Endometrial microvascular endothelial cells (primary cell): ENCODE measurements around the gene YTHDC1. TPM values are rescaled to one million over a fixed set of nuclear protein-coding genes. Genes with fewer than 3 reads are reported as not detected.
"Not testable (repeated sequence)": the region's sequence is repeated elsewhere in the genome, so short reads cannot be mapped to it uniquely, and the experiment has no call there.

Experiments used
- in situ Hi-C: cut with HindIII; loops from 2 replicates; pipeline ENCODE4 v1.10.0; 2017; ENCODE audit warnings: low sequenced_read_pairs, low pct_unique_long_range_greater_than_20kb; ENCODE audit errors: inconsistent ontology term
- total RNA-seq: library from RNA; depleted of rRNA; stranded (reverse); fragments of >200 nt; gene quantifications from one replicate; pipeline ENCODE4 v1.2.3, GENCODE V29; 2015; ENCODE audit errors: inconsistent ontology term

Gene YTHDC1
- total RNA-seq, 1 donor from 2014 or later = 35.1 TPM

DNA sequence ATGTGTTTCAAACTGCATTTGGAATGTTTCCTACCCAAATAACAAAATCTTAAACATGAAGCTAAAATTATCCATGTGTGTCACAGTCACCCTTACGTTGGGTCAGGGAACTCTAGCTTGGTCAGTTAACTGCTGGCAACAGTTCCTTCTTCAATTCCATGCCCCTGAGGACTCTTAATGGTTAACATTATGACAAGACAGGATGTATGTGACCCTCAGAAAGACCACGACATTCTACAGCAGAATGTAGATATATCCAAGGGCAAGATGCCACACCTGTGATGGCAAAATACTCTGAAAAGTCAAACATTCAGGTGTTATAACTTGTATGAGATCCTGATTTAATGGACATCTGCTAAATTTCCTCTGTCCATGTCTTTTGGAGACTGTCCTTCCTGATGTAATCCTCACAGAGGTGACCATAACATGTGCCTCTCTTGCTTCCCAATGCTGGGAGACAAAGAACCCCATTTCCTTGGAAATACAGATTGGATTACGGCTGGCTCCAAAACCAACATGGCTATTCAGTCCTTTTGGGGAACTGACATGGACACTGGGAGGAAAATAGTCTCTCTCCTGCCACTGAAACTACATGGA lies 39.1 kb downstream of the YTHDC1 start:
- in situ Hi-C loops = no loop called here

DNA sequence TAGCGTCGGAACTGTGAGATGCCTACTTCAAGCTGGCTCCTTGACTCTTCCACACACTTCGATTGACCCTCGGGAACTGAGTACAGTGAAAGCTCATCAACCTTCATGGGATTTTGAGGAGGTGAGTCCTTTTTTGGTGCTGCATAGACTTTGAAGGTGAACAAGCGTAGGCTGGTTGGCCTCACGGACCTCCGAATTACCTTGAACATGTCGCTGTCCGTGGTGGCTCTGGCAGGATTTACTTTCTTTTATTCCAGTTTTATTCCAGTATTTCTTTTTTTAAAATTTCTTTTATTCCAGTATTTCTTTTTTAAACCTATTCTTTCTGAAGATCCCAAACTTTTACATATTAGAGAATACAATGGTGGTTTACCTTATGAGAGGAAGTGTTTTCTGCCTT lies 45.2 kb downstream of the YTHDC1 start:
- in situ Hi-C loops = no loop called here

DNA sequence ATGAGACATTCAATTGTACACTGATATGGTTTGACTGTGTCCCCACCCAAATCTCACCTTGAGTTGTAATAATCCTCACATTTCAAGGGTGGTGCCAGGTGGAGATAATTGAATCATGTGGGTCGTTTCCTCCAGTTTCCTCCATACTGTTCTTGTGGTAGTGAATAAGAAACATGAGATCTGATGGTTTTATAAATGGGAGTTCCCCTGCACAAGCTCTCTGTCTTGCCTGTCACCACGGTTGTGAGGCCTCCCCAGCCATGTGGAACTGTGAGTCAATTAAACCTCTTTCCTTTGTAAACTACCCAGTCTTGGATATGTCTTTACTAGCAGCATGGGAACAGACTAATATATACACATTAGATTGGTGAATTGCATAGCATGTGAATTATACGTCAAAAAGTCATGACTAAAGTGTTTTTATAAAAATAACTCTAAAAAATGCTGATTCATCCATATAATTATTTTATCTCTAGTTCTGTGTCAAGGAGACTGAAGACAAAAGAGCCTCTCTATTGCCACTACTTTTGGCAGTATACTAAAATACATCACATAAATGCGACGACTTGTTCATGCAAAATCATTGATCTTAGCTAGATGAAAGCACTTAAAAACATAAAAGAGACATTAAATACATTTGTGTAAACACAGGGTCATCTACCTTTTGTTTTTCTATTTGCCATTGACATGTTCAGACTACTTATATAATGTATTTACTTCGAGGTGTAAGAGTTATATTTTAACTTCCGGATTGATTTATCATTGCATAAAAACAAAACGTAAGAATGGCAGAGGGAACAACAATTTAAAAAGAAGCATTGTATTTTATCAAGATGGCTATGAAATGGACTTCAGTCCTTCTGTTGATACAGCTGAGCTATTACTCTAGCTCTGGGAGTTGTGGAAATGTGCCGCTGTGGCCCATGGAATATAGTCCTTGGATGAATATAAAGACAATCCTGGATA lies 50.1 kb downstream of the YTHDC1 start:
- in situ Hi-C loops = no loop called here

DNA sequence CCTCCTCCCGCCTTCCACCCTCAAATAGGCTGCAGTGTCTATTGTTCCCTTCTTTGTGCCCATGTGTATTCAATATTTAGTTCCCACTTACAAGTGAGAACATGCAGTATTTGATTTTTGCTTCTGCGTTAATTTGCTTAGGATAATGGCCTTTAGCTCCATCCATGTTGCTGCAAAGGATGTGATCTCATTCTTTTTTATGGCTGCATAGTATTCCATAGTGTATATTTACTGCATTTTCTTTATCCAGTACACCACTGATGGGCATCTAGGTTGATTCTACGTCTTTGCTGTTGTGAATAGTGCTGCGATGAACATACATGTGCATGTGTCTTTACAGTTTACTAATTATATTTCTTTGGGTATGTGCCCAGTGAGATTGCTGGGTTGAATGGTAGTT lies 52.8 kb downstream of the YTHDC1 start:
- in situ Hi-C loops = no loop called here

DNA sequence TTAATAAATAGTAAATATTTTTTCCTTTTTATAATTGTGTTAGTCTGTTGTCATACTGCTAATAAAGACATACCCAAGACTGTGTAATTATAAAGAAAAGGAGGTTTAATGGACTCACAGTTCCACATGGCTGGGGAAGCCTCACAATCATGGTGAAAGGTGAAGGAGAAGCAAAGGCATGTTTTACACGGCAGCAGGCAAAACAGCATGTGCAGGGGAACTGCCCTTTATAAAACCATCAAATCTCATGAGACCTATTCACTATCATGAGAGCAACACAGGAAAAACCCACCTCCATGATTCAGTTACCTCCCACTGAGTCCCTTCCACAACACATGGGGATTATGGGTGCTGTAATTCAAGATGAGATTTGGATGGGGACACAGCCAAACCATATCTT lies 58.6 kb downstream of the YTHDC1 start:
- in situ Hi-C loops = no loop called here

DNA sequence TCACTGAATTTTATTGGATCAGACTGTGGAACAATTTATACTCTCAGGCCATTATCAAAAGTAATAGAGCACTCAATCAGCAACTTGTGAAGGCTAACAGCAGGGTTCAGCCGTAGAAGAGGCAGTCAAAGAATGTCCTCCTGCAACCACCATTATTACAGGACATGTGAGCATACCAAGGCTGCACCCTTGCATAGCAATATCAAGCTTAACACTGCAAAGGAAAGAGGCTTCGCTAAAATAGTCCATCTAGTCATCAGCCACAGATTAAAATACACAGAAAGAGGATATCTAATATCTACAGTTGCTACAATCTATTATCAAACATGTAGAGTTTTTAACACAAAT lies 61.5 kb downstream of the YTHDC1 start:
- in situ Hi-C loops = no loop called here

DNA sequence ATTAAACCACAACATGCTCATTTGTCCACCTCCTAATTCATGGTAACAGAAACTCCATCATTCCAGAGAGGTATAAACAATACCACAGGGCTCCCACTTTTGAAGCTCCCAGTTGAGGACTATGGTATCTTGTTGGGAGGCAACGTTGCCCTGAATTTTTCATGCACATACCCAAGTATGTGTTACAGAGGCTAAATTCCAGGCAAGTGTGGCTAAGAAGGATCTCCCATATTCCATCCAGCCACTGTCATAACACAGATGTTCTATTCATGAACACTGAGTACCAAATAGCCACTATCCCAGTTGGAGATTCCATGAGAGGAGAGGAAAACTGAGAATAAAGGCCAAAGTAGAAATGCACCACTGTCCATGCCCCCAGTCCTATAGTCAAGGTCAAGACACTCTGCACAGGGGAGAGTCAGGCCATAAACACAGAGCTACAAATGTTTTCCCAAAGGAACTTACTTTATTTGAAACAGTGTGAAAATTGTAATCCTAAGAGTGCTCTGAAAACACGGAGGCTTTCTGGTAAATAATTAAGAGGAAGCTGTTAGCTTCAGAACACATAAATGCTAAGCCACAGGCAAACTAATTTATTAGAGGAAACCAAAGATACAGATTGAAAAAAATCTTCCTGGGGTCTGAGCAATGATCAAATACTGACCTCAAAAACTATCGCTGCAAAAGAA lies 62.0 kb downstream of the YTHDC1 start:
- in situ Hi-C loops = no loop called here

DNA sequence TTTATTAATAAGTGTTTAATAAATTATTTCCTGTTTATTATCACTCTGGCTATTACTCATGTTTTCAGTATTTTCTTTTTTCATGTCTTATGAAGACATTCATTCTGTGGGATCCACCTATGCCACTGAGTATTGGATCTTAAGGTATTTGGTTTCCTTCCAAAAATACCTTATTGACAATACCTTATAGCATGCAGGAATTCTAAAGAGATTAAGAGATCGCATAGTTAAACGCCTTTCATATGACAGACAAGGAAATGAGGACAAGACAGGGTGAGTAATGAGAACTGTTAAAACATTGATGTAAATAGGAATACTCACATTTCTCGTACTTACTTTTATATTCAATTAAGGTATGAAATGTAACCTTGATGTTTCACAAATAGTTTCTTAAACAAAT lies 66.2 kb downstream of the YTHDC1 start:
- in situ Hi-C loops = no loop called here

DNA sequence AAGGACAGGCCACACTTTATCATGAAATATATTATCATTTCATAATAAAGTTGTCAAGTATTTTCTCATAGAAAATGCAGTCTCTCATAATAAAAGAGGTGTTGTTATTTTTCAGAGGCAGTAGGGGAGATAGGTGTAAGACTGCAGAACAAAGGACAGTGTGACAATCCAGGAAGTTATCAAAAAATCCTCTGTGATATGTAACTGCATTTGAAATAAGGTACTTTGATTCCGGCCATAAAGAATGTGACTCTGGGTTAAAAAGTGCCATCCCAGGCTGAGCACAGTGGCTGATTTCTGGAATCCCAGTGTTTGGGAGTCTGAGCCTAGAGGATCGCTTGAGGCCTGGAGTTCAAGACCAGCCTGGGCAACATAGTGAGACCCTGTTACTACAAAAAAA lies 66.8 kb downstream of the YTHDC1 start:
- in situ Hi-C loops = no loop called here

DNA sequence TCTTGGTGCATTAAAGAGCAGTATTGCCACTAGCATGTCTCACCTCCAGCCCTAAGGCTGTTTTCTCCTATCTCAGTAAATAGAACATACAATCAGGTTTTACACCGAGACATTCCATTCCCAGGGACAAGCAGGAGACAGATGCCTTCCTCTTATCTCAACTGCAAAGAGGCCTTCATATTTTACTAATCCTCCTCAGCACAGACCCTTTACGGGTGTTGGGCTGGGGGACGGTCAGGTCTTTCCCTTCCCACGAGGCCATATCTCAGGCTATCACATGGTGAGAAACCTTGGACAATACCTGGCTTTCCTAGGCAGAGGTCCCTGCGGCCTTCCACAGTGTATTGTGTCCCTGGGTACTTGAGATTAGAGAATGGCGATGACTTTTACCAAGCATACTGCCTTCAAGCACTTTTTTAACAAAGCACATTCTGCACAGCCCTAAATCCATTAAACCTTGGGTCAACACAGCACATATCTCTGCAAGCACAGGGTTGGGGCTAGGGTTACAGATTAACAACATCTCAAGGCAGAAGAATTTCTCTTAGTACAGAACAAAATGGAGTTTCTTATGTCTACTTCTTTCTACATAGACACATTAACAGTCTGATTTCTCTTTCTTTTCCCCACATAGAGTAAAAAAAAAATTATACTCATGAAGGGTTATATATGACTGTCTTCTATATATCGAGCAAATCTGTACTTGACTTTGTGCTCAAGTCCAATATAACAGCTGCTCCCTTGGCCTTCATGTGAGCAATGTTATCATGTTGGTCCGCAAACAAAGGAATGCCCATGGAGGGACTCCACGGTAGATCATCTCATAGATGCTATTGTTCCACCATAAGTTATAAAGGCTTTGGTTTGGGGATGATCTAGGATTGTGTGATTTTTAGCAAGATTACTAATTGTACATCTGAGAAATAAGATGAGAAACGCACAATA lies 67.8 kb downstream of the YTHDC1 start:
- in situ Hi-C loops = not testable (repeated sequence)

DNA sequence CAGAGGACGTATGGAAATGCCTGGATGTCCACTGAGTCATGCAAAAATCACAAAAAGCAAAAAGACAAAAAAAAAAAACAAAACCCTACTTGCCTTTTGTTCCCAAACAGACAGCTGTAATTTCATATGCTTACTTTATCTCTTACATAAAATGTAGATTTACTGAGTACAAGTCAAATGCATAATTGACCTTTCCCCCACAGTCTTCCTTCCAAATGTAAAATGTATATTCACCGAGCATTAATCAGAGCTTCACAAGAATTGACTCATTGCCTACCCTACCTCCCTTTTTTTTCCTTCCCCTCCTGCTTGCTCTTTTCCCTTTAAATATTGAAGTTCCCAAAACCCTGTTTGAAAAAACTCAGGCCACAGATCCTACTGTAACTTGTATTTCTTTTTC lies 71.9 kb downstream of the YTHDC1 start:
- in situ Hi-C loops = no loop called here

DNA sequence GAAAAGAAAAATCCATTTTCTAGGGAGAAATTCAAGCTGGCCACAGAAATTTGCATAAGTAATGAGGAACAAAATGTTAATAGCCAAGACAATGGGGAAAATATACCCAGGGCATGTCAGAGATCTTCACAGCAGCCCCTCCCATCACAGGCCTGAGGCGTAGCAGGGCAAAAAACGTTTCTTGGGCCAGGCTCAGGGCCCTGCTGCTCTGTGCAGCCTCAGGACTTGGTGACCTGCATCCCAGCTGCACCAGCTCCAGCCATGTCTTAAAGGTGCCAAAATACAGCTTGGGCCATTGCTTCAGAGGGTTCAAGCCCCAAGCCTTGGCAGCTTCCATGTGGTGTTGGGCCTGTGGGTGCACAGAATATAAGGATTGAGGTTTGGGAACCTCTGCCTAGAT lies 72.3 kb downstream of the YTHDC1 start:
- in situ Hi-C loops = no loop called here

DNA sequence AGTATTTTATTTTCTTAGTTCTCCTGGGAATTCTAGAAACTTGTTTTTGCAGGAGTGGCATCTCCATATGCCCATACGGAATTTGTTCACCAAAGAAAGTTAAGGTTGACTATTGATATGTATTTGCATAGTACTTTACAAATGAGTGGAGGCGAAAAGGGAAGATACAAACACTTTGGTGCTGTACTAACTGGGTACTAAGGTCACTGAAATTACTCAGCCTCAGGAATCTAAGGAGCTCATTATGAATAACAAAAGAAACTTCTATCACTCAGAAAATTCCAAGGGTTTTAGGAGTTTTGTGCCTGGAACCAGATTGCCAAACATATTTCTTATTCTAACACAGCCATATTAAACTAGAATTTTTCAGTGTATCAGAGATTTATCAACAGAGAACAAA lies 77.0 kb downstream of the YTHDC1 start:
- in situ Hi-C loops = no loop called here

DNA sequence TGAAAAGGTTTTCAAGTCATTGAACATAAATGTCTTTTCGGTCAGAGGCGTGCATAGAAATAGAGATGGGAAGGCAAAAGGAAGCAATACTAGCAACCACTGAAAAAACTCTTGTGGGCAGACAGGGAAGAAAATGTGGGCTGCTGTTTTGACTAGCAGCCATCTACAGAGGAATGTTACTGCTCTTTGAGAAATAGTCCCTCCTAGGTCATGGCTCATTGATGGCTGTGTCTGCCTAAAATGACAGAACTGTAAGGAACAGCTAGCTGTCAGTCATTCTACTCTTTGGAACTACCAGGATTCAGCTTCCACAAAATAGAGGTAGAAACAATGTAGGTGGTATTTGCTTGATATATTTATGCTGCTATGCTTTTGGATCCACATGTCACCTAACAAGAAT lies 77.5 kb downstream of the YTHDC1 start:
- in situ Hi-C loops = no loop called here

DNA sequence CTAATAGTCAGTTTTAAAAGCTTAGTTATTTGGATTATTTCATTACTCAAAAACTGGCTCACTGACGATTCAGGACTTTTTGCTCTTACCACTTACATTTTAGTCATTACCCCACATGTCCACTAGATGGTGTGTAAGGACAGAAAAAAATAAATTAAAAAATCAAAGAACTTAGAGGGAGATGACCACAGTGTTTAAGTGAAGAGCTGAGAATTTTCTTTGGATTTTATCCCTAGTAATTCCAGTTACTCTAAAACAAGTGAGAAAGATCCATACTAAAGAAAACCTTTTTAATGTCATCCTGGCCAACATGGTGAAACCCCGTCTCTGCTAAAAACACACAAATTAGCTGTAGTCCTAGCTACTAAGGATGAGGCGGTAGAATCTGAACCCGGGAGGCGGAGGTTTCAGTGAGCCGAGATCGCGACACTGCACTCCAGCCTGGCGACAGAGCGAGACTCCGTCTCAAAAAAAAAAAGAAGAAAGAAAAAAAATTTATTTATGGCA lies 78.0 kb downstream of the YTHDC1 start:
- in situ Hi-C loops = no loop called here

DNA sequence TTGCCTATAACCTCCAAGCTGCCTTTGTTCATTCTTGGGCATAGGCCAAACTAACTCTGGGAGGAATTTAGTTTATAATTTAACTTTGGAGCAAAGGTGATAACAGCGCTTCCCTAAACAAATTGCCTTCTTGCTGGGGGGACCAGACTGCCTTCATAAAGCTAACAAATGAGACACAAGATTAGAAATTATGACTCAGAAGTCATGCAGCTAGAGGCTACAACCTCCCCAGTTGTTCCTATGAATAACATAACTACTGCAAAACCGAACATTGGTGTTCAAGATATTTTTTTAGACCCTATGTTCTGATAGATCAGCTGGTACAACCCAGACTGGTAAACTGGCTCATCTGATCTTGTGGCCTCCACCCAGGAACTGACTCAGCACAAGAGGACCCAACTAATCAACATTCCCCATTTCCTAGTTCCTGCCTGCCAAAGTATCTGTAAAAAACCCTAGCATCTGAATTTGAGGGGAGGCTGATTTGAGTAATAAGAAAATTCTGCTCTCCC lies 82.4 kb downstream of the YTHDC1 start:
- in situ Hi-C loops = no loop called here

DNA sequence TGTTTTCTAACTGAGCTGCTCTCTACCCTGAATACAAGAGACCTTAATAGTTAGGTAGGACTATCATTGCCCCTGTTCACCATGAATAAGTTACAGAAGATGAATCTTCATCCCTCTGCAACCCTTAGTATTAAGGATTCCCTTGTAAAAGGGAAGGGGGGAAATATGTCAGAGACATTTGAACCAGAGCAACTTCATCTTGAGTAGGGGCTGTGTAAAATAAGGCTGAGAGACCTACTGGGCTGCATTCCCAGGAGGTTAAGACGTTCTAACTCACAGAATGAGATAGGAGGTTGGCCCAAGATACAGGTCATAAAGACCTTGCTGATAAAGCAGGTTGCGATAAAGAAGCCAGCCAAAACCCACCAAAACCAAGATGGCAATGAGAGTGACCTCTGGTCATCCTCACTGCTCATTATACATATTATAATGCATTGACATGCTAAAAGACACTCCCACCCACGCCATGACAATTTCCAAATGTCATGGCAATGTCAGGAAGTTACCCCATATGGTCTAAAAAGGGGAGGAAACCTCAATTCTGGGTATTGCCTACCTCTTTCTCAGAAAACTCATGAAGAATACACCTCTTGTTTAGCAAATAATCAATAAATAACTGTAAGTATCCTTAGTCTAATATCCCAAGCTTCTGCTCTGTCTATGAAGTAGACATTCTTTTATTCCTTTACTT lies 84.9 kb downstream of the YTHDC1 start:
- in situ Hi-C loops = no loop called here
